A673 (cell line): ENCODE results near the gene POLN.

Experiments
- EZH2 ChIP-seq: fragments of 200-600 bp; sonication (generic); IDR thresholded peaks from 2 replicates; pipeline ENCODE4 v1.6.1; 2017; ENCODE audit warnings: borderline replicate concordance, low read depth, mild to moderate bottlenecking, mixed read lengths, antibody characterized with exemption, low read length; ENCODE audit not compliant: poor library complexity, severe bottlenecking
- TF ChIP-seq, protein P1 (sequence below): fragments of 300-800, 200-600 bp; sonication (generic); conservative IDR thresholded peaks from 2 replicates; pipeline ENCODE4 v1.5.1; 2017; ENCODE audit warnings: low read depth, mild to moderate bottlenecking, antibody characterized with exemption, low read length, moderate library complexity, mixed read lengths

DNA sequence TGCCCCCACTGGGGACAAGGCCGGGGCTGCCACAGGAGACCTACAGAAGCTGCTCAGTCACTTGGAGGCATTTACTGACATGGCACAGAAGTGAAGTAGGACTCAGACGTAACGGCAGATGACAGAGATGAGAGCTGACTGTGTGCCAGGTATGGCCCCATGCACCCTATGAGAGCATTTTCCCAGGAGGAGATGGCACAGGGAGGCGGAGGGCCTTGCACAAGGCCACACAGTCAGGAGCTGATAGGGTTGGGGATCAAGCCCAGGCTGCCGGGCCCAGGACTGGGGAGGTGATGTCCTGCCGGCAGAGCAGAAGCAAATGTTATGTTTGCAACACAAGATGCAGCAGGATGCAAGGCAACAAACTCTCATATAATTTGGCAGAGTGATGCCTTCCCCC is 148.7 kb downstream of the POLN start:
- TF ChIP-seq EZH2: no peak
- TF ChIP-seq, protein P1, sequence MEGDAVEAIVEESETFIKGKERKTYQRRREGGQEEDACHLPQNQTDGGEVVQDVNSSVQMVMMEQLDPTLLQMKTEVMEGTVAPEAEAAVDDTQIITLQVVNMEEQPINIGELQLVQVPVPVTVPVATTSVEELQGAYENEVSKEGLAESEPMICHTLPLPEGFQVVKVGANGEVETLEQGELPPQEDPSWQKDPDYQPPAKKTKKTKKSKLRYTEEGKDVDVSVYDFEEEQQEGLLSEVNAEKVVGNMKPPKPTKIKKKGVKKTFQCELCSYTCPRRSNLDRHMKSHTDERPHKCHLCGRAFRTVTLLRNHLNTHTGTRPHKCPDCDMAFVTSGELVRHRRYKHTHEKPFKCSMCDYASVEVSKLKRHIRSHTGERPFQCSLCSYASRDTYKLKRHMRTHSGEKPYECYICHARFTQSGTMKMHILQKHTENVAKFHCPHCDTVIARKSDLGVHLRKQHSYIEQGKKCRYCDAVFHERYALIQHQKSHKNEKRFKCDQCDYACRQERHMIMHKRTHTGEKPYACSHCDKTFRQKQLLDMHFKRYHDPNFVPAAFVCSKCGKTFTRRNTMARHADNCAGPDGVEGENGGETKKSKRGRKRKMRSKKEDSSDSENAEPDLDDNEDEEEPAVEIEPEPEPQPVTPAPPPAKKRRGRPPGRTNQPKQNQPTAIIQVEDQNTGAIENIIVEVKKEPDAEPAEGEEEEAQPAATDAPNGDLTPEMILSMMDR: no peak
